WERI-Rb-1 (cell line): ENCODE data around the gene IQCM.

Source experiments
- DNase-seq: peaks from one replicate; pipeline ENCODE4 v3.0.0-alpha.2; 2020
- H3K27ac ChIP-seq: fragments of 250-450 bp; sonication (Bioruptor Pico); 2 replicates; pipeline ENCODE4 v1.5.1; 2020; ENCODE audit warnings: mild to moderate bottlenecking, moderate library complexity
- H3K27me3 ChIP-seq: fragments of 250-450 bp; sonication (Bioruptor Pico); 2 replicates; pipeline ENCODE4 v1.5.1; 2021; ENCODE audit warnings: mild to moderate bottlenecking, low read depth, moderate library complexity; ENCODE audit not compliant: insufficient read depth, severe bottlenecking
- H3K36me3 ChIP-seq: fragments of 250-450 bp; sonication (Bioruptor Pico); 2 replicates; pipeline ENCODE4 v1.5.1; 2020; ENCODE audit warnings: mild to moderate bottlenecking, moderate library complexity
- H3K4me3 ChIP-seq: 2 replicates; pipeline ENCODE4 v1.5.1; 2011; ENCODE audit warnings: low read depth, mild to moderate bottlenecking, control low read depth, low read length
- H3K9me3 ChIP-seq: fragments of 250-450 bp; sonication (Bioruptor Pico); 2 replicates; pipeline ENCODE4 v1.5.1; 2021; ENCODE audit warnings: mild to moderate bottlenecking, moderate library complexity; ENCODE audit not compliant: severe bottlenecking
- TF ChIP-seq, protein P1 (sequence below): IDR thresholded peaks from 2 replicates; pipeline ENCODE4 v1.5.1; 2011; ENCODE audit warnings: low read depth, mild to moderate bottlenecking, control low read depth, inconsistent platforms, low read length

The IQCM gene

GRCh38 chr4:149751174-149751573 is 64.5 kb downstream of the IQCM start:
- DNase-seq = no peak
- TF ChIP-seq, protein P1, sequence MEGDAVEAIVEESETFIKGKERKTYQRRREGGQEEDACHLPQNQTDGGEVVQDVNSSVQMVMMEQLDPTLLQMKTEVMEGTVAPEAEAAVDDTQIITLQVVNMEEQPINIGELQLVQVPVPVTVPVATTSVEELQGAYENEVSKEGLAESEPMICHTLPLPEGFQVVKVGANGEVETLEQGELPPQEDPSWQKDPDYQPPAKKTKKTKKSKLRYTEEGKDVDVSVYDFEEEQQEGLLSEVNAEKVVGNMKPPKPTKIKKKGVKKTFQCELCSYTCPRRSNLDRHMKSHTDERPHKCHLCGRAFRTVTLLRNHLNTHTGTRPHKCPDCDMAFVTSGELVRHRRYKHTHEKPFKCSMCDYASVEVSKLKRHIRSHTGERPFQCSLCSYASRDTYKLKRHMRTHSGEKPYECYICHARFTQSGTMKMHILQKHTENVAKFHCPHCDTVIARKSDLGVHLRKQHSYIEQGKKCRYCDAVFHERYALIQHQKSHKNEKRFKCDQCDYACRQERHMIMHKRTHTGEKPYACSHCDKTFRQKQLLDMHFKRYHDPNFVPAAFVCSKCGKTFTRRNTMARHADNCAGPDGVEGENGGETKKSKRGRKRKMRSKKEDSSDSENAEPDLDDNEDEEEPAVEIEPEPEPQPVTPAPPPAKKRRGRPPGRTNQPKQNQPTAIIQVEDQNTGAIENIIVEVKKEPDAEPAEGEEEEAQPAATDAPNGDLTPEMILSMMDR = no peak
- H3K27me3 ChIP-seq = no peaks in the 10 kb centered on the region

GRCh38 chr4:149749784-149750183 is 65.9 kb downstream of the IQCM start:
- H3K27ac ChIP-seq = no peak overlapping the region
- H3K27me3 ChIP-seq = no peaks in the 10 kb centered on the region
- no peak for DNase-seq
- H3K4me3 ChIP-seq = no peak overlapping the region
- H3K36me3 ChIP-seq = no peaks in the 10 kb centered on the region
- H3K9me3 ChIP-seq = no peaks in the 10 kb centered on the region
- TF ChIP-seq, protein P1 = no peak

More at GRCh38 chr4:149751174-149751573, 64.5 kb downstream of the IQCM start:
- no peaks in the 10 kb centered on the region for H3K9me3 ChIP-seq
- no peak overlapping the region for H3K27ac ChIP-seq
- H3K36me3 ChIP-seq = no peaks in the 10 kb centered on the region
- no peak overlapping the region for H3K4me3 ChIP-seq

GRCh38 chr4:149747646-149748045 is 68.0 kb downstream of the IQCM start:
- DNase-seq = no peak
- Histone ChIP-seq H3K27ac (no peak overlapping the region), H3K27me3 (no peaks in the 10 kb centered on the region), H3K9me3 (no peaks in the 10 kb centered on the region), H3K36me3 (no peaks in the 10 kb centered on the region), H3K4me3 (no peak overlapping the region)
- TF ChIP-seq, protein P1 = no peak

- H3K27me3 ChIP-seq = no peaks in the 10 kb centered on the region
- TF ChIP-seq, protein P1 = no peak
- DNase-seq = no peak
Measured at GRCh38 chr4:149746276-149746675, 69.4 kb downstream of the IQCM start.

GRCh38 chr4:149741186-149741831 is 74.3 kb downstream of the IQCM start:
- no peak overlapping the region for H3K4me3 ChIP-seq
- DNase-seq = no peak
- H3K27ac ChIP-seq = no peak overlapping the region
- H3K9me3 ChIP-seq = no peaks in the 10 kb centered on the region
- no peaks in the 10 kb centered on the region for H3K27me3 ChIP-seq
- no peaks in the 10 kb centered on the region for H3K36me3 ChIP-seq
- TF ChIP-seq, protein P1 = no peak

More at GRCh38 chr4:149746276-149746675, 69.4 kb downstream of the IQCM start:
- no peak overlapping the region for H3K4me3 ChIP-seq
- H3K27ac ChIP-seq = no peak overlapping the region
- no peaks in the 10 kb centered on the region for H3K9me3 ChIP-seq
- H3K36me3 ChIP-seq = no peaks in the 10 kb centered on the region

DNA sequence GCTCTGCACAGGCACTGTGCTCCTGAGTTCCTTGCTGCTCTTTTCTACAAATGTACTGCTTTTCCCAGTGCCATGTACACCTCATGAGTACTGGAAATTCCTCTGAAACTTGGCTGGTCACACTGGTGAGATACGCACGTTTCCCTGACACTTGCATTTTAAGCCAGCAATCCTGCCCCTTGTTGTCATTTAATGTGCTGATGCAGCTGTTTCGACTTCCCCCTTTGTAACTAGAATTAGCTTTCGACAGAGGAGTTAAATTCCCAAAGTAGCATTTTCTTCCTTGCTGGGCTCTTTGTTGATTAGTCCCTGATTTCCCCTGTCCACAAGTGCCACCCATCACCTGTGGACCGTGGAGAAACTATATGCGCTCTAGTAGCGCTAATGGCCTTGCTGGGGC is 77.5 kb downstream of the IQCM start:
- no peak overlapping the region for H3K4me3 ChIP-seq
- H3K27ac ChIP-seq = no peak overlapping the region
- no peaks in the 10 kb centered on the region for H3K27me3 ChIP-seq
- H3K9me3 ChIP-seq = no peaks in the 10 kb centered on the region
- TF ChIP-seq, protein P1 = no peak
- H3K36me3 ChIP-seq = no peaks in the 10 kb centered on the region
- DNase-seq = no peak
